ENCODE data around the gene TMEM169.

GRCh38 chr2:216059233-216059834 is 22.4 kb upstream of the TMEM169 start:
- TF ChIP-seq, protein P1, sequence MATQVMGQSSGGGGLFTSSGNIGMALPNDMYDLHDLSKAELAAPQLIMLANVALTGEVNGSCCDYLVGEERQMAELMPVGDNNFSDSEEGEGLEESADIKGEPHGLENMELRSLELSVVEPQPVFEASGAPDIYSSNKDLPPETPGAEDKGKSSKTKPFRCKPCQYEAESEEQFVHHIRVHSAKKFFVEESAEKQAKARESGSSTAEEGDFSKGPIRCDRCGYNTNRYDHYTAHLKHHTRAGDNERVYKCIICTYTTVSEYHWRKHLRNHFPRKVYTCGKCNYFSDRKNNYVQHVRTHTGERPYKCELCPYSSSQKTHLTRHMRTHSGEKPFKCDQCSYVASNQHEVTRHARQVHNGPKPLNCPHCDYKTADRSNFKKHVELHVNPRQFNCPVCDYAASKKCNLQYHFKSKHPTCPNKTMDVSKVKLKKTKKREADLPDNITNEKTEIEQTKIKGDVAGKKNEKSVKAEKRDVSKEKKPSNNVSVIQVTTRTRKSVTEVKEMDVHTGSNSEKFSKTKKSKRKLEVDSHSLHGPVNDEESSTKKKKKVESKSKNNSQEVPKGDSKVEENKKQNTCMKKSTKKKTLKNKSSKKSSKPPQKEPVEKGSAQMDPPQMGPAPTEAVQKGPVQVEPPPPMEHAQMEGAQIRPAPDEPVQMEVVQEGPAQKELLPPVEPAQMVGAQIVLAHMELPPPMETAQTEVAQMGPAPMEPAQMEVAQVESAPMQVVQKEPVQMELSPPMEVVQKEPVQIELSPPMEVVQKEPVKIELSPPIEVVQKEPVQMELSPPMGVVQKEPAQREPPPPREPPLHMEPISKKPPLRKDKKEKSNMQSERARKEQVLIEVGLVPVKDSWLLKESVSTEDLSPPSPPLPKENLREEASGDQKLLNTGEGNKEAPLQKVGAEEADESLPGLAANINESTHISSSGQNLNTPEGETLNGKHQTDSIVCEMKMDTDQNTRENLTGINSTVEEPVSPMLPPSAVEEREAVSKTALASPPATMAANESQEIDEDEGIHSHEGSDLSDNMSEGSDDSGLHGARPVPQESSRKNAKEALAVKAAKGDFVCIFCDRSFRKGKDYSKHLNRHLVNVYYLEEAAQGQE (IDR thresholded peaks at IDR 0.05; ENCODE audit: insufficient replicate concordance, low read depth), result no peak
- TF ChIP-seq, protein P2, sequence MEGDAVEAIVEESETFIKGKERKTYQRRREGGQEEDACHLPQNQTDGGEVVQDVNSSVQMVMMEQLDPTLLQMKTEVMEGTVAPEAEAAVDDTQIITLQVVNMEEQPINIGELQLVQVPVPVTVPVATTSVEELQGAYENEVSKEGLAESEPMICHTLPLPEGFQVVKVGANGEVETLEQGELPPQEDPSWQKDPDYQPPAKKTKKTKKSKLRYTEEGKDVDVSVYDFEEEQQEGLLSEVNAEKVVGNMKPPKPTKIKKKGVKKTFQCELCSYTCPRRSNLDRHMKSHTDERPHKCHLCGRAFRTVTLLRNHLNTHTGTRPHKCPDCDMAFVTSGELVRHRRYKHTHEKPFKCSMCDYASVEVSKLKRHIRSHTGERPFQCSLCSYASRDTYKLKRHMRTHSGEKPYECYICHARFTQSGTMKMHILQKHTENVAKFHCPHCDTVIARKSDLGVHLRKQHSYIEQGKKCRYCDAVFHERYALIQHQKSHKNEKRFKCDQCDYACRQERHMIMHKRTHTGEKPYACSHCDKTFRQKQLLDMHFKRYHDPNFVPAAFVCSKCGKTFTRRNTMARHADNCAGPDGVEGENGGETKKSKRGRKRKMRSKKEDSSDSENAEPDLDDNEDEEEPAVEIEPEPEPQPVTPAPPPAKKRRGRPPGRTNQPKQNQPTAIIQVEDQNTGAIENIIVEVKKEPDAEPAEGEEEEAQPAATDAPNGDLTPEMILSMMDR (IDR thresholded peaks at IDR 0.05; ENCODE audit: insufficient read depth, low read length), result peak; percentile 0
- no peak for TF ChIP-seq SPI1 (IDR thresholded peaks at IDR 0.05; ENCODE audit: borderline replicate concordance, low read depth)
- no peak for TF ChIP-seq POLR2AphosphoS5 (IDR thresholded peaks at IDR 0.05; ENCODE audit: low read depth)

Measured in HL-60 (cell line).